Ecto neural progenitor cell (in vitro differentiated cells): ENCODE data around the gene AHCYL1.
A peak's percentile ranks its signal among the peaks of the same experiment; 100 is the strongest.
"Not testable (repeated sequence)": the region's sequence is repeated elsewhere in the genome, so short reads cannot be mapped to it uniquely, and the experiment has no call there.

Experiments used
- DNase-seq: peaks from one replicate; pipeline ENCODE4 v3.0.0-alpha.2; 2018; ENCODE audit warnings: low spot score

Gene AHCYL1

GRCh38 chr1:109997204-109997866, 12.8 kb downstream of the AHCYL1 start:
- no peak for DNase-seq

DNA sequence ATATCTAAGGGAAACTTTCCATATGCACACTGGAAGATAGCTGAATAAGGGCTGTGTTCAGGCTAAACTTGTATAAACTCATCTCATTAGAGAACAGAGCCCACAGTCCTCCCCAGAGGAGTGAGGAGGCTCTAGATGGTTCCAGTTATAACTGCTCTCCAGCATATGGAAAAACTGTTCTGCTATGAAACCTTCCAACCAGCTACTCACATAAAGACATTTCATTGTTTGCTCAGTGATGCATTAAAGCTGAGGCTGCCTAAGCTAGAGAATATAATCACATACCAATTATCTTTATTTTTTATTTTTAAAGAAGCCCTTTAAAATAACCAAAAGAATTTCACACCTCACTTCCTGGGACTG, 13.3 kb downstream of the AHCYL1 start:
- no peak for DNase-seq

DNA sequence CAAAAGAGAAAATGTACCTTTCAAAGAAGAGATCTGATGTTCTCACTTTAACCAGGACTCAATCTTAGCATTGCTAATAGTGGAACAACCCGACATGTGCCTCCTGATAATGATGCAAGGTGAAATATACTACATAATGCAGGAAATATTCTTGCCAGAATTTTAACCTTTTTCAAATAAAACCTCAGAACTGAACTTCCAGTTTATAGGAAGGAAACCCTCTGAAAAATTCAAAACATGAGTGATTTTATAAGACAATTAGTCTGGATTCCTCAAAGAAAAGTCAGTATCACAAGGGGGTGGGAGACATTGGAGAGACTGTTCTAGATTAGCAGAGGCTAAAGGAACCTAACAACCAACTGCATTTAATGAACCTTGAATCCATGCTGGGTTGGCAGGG, 18.1 kb downstream of the AHCYL1 start:
- no peak for DNase-seq

DNA sequence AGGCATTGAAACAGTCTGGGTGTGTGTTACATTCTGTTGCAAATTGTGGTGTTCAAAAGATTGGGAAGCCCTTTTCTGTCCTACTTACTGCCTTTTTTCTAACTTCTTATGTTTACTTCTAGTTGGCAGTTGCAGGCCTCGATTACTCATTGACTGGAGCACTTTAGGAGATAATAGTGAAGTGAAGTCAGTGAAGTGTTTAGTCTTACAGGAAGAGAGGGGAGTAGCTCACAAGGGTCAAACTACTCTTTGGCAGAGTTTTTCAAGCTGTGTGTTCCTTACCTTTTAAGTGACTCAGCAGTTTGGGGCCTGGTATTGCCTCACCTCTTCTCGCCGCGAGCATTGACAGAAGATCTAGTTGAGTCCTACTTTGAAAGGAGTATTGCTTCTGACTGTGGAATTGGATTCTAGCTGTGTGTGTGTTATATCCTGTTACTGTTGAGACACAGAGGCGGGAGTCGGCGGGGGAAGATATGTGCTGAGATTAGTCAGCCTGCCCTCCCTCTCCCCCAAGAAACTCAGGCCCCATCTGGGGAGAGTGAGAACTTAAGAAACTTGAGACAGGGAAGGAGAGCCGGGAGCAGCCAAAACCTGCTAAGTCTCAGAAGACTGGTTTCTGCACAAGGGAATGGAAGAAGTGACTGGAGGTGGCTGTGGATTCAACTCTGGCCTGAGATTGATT, 19.3 kb downstream of the AHCYL1 start:
- peak; percentile 64 for DNase-seq

DNA sequence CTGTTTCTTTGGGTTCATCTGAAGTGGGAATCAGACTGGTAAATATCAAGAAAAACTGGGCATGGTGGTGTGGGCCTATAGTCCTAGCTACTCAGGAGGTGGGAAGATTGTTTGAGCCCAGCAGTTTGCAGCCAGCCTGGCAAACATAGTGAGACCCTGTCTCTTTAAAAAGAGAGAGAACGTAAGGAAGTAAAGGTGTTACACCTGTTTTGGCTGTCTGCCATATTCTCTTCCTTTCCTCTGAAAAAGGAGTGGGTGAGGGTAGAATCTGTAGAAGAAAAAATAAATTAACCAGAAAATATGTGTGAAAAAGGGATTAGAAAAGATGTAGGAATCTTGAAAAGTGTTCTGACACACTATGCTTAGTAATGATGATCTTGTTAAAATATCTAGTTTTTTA, 20.0 kb downstream of the AHCYL1 start:
- no peak for DNase-seq

DNA sequence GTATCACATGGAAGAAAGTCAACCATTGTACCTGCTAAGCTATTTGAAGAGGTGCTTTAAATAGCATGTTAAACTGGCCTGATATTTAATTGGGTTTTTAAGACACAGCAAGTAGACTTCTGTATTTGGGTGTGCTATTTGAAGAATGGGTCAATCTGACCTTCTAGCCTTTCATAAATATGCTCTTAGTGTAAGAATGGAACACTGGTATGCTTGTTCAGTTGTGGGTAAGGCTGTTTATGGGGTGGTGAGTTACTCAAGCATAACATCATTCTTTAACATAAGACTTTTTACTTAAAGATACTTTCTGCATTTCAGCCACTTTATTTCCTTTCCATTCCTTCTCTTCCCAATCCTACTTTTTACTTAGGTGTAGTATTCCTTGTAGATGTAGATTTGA, 21.4 kb downstream of the AHCYL1 start:
- DNase-seq, result no peak

- no peak for DNase-seq
Observed at GRCh38 chr1:110006516-110006915, 22.0 kb downstream of the AHCYL1 start.

- no peak for DNase-seq
Observed at GRCh38 chr1:110007046-110007830, 22.7 kb downstream of the AHCYL1 start.

- no peak for DNase-seq
Observed at GRCh38 chr1:110008971-110009565, 24.5 kb downstream of the AHCYL1 start.

DNA sequence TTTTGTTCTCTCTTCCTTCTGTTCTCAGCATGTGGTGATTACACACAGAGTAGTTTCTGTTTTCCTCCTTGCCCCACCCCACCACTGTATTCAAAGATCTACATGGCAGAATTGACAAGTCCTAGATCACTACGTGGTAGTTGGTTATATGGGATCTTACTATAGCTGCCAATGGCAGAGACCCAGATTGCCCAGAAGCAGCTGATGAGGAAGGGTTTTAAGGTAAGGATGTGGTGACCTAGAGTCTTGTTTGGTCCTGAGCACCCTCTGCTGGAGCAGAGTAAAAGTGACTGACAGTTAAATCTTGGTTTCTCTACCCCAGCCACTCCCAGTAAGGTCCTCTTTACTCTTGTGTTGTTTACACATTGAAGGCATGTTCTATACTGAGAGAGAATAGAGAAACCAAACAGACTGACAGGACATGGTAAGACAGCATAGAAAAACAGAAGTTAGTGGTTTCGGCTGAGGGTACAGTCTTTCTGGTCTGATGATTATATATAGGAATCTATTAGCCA, 27.0 kb downstream of the AHCYL1 start:
- DNase-seq, result no peak

DNA sequence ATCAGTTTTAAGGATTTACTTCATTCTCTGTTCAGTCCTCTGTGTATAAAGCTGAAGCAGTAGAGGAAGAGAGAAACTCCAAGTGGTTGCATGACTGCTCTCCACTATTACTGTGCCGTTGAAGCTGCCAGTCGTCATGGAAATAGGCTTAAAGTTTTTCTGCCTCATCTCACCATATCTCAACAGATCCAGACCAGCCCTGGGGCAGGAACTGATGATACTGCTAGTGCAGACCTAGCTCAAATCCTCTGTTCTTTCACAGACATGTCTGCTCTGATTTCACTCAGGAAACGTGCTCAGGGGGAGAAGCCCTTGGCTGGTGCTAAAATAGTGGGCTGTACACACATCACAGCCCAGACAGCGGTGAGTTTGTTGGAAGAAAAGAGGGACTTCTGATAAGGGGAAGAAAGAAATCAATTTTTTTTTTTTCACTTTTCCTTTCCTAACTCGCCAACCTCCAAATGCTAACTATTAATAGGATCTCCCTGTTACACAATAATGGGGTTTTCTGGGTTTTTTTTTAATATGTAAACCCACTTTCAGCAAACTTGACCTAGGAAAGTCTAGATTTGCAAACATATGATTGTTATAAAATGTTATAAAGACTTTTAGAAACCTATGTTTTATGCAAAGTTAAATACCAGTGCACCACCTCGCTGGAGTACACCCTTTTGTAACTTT, 27.7 kb downstream of the AHCYL1 start:
- DNase-seq, result no peak

DNA sequence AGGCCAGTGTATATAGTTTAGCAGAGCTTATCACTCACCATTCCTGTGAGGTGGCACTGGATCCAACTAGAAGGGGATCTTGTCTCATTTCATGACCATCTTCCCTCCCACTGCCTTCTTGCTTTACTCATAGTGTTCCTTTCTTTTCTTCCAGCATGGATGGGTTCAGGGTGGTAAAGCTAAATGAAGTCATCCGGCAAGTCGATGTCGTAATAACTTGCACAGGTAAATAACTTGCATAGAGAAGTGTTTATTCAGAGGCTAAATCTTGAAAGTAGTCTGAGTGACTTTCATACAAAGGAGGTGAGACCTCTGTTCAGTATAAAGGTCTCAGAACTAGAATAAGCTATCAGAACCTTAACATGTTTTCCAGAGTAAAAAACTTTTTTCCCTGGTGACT, 33.2 kb downstream of the AHCYL1 start:
- DNase-seq, result no peak

DNA sequence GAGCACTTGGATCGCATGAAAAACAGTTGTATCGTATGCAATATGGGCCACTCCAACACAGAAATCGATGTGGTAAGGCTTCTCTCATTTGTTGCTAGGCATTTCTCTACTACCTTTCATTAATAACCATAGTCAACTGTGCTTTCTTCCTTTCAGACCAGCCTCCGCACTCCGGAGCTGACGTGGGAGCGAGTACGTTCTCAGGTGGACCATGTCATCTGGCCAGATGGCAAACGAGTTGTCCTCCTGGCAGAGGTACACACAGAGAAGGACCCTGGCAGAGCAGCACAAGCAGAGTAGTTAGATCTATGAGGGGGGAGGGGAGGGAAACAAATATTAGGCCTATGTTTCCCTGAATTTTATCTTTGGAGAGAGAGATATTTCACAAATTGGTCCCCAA, 33.8 kb downstream of the AHCYL1 start:
- DNase-seq, result no peak

DNA sequence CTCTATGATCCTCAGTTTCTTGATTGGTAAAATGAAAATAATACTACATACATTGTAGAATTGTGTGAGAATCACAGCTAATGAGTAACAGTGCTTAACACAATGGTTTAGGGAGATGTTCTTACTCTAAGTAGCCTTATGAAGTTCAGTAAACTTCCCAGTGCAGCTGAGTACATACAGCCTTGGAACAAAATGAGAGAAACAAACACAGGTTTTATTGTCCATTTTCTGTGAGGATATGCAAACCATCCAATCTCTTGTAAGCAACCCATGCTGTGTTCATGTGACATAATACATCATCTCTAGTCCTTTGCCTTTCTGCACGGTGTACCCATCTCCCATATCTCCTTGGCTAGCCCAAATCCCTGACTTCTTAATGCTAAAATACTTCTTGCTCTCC, 35.2 kb downstream of the AHCYL1 start:
- no peak for DNase-seq

- no peak for DNase-seq
Observed at GRCh38 chr1:110021285-110021684, 36.7 kb downstream of the AHCYL1 start.

DNA sequence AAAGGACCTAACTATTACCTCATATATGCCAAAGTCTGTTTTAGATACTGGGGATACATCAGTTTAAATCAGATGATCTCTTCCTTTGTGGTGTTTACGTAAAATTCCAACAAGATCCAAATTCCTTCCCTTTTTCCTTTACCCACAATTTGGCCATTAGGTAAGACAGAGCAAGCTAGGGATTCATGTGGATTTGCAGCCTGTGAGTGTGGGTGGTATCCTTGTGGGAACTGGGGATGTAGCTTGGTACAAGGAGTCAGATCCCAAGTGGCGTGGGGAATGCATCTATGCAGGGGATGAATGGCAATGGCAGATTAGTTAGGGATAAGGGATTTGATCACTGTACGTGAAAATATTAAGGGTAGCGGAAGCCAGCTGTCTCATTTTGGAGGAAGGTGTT, 40.0 kb downstream of the AHCYL1 start:
- DNase-seq, result no peak

DNA sequence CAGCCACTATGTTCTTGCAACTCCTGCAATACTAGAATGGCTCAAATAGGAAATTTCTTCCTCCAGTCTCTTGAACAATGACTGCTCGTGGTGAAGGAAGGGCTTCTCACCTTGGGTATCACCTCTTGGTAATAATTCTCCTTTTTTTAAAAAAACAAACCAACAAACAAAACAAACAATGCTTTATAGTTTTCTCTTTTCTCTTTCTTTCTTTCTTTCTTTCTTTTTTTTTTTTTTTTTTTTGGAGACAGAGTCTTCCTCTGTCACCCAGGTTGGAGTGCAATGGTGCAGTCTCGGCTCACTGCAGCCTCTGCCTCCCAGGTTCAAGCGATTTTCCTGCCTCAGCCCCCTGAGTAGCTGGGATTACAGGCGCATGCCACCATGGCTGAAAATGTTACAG, 46.1 kb downstream of the AHCYL1 start:
- DNase-seq, result not testable (repeated sequence)

GRCh38 chr1:110032327-110032726, 47.8 kb downstream of the AHCYL1 start:
- DNase-seq, result no peak

- DNase-seq, result no peak
Observed at GRCh38 chr1:110033421-110033820, 48.9 kb downstream of the AHCYL1 start.

- no peak for DNase-seq
Observed at GRCh38 chr1:110034040-110034450, 49.5 kb downstream of the AHCYL1 start.

DNA sequence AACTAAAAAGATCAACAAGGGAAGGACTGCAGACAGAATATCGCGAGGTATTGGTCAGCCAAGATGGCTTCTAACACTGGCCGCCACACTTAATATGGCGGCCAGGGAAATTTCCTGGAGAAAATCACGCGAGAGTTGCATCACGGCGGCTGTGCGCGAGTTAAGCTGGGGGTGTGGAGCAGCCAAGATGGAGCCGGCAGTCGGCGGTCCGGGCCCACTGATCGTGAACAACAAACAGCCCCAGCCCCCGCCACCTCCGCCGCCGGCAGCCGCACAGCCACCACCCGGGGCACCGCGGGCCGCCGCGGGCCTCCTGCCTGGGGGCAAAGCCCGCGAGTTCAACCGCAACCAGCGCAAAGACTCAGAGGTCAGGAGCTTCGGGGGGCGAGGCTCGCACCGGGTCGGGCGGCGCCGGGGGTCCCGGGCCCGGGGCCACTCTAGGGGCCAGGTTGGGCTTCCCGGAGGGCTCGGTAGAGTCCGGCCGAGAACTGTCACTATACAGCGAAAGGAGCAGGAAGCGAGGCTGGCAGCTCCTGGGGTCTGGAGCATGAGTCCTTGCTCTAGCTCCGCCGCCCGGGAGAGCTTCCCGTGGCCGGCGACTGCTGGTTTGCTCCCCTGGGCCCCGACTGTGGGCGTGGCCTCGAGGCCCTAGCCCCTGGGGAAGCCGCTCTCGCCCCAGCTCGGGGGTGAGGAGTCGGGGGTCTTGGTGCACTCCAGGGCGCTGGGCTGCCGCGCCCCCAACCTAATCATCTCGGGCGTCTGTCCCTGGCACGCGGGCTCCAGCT, 50.1 kb downstream of the AHCYL1 start, which contains the start of gene STRIP1:
STRIP1 (plus strand) TSS at position 174 of the 785 bp plus-strand sequence; CDS start at position 188, 14 bp downstream.
- peak; percentile 92 for DNase-seq
